Stimulated activated CD8-positive, alpha-beta memory T cell treated with anti-CD3 and anti-CD28 coated beads, Interleukin-15, amount 100 ng/mL, for 4 hours (primary cell): ENCODE data around the gene RFC1.
A peak's percentile ranks its signal among the peaks of the same experiment; 100 is the strongest.

ENCODE experiments used
- DNase-seq, 2 donors: peaks; one replicate each; pipeline ENCODE4 v3.0.0-alpha.2; 2020; ENCODE audit warnings: low read depth in 2 of 2

The RFC1 gene

GRCh38 chr4:39354254-39354552 lies 12.0 kb downstream of the RFC1 start:
- no peak for DNase-seq

GRCh38 chr4:39353478-39354253 lies 12.5 kb downstream of the RFC1 start:
- DNase-seq = no peak

DNA sequence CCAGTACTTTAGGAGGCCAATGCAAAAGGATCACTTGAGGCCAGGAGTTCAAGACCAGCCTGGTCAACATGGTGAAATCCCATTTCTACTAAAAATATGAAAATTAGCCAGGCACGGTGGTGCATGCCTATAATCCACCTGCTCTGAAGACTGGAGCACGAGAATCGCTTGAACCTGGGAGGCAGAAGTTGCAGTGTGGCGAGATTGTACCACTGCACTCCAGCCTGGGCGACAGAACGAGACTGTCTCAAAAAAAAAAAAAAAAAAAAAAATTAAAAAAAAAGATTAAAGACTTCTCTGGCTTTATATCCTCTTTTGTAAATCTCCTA lies 13.0 kb downstream of the RFC1 start:
- DNase-seq = peak in 1 of 2 donors; percentile 15

GRCh38 chr4:39349326-39349725 lies 16.8 kb downstream of the RFC1 start:
- no peak for DNase-seq

DNA sequence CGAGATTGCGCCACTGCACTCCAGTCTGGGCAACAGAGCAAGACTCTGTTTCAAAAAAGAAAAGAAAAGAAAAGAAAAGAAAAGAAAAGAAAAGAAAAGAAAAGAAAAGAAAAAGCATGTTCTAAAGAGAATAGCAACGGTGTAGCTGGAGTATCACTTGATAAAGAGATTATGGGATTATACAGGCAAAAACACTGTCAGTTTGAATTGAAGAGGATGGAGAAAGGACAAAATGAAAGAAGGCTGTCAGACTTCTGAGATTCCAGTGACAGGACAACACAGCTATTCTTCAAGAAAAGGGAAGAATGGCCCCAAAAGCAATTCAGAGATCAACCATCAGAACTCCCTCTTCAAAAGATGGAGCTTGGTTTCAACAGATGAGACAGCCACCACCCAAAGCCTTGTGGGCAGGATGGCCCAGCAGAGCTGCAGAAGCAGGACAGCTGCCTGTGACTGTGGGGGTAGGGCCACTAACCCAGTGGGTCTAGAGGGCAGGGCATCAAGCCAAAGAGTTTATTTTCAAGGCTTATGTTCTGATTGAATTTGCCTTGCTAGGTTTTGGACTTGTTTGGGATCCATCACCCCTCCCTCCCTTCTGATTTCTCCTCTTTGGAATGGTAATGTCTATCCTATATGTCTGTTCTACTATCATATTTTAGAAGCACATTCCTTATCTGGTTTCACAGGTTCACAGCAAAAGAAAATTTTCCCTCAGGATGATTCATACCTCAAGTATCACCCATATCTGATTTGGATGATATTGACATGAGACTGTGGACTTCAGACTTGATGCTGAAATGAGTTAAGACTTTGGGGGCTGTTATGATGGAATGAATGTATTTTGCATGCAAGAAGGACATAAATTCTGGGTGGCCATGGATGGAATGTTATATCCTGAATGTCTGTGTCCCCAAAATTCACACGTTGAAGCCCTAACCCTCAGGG lies 17.5 kb downstream of the RFC1 start:
- DNase-seq = no peak

DNA sequence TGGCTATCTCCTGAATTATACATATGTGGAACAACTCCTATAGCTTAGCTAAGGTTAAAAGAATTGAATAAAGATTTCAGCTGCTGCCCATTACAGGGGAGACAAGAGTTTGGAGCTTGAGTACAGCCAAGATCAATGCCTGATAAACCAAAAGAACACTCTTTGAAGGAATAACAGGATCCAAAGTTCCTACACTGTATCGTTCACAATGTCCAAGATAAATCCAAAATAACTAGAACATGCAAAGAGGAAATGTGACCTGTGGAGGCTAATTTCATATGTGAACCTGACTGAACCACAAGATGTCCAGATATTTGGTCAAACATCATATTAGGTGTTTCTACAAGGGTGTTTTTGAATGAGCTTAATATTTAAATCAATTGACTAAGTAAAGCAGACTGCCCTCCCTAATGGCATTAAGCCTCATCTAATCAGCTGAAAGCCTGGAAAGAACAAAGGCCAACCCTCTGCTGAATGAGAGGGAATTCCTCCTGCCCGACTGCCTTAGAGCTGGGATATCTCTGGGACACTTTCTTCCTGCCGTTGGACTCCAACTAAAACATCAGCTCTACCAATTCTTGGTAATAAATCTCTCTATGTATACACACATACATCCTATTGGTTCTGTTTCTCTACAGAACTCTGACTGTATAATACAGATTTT lies 19.2 kb downstream of the RFC1 start:
- DNase-seq = no peak

- DNase-seq = no peak
Measured at GRCh38 chr4:39342731-39343130, 23.4 kb downstream of the RFC1 start.

- no peak for DNase-seq
Measured at GRCh38 chr4:39341075-39341725, 25.0 kb downstream of the RFC1 start.

GRCh38 chr4:39339968-39340367 lies 26.2 kb downstream of the RFC1 start:
- DNase-seq = no peak

- no peak for DNase-seq
Measured at GRCh38 chr4:39337841-39338240, 28.3 kb downstream of the RFC1 start.

DNA sequence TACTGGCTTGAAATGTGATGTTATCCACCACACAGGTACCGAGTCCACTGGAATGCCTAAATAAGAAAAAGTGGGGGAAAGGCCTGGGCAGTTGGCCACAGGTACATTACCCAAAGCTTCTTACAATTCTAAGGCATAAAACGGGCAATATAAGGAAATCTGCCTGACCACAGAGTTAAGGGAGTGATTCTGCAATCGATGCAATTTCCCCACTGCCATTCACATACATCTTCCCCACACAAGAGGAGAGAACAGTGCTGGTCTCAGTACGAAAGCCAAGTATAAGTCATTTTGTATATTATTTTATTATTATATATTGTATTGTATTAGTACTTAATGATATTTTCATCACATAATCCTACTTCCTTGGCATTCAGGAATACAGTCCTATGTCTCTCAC lies 30.6 kb downstream of the RFC1 start:
- DNase-seq = no peak

- DNase-seq = no peak
Measured at GRCh38 chr4:39331191-39331590, 35.0 kb downstream of the RFC1 start.

DNA sequence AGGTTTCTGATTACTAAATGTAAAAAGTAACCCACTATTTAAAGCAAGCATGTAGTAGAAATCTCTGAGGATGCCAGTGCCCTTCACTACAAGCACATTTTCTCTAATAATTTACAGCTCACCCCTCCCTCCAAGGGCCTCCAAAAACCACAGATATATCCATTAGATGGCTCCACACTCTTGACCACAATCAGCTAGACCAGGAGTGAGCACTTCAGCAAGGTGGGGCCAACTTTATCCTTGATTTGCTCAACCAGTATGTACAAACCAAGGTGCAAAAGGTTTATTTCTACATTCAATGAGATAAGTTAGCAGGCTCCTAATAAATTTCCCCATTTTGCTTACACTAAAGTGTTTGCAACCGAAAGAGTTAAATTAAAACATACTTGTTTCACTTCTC lies 35.8 kb downstream of the RFC1 start:
- DNase-seq = no peak

GRCh38 chr4:39326468-39326977 lies 39.6 kb downstream of the RFC1 start:
- DNase-seq = no peak

DNA sequence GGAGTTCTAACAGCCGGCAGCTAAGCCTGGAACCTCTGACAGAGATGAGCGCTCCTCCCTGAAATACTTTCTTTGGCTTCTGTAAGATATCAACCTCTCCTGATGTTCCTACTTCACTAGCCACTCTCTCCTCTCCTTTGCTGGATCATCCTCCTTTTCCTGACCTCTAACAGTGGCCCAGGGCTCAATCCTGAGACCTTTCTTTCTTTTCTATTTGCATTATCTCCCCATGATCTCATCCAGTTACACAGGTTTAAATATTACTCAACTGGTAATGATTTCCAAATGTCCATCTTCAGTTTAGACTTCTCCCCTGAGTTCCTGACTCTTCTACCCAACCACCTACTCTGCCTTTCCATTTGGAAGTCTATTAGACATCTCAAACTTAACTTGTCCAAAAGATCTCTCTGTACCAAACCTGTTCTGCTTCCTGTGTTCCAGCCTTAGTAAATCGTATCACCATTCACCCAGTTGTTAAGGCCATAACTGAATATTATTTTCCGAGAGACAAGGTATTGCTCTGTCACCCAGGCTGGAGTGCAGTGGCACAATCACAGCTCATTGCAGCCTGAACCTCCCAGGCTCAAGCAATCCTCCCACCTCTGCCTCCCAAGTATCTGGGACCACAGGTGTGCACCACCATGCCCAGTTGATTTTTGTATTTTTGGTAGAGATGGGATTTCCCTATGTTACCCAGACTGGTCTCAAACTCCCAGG lies 41.1 kb downstream of the RFC1 start:
- no peak for DNase-seq

- DNase-seq = no peak
Measured at GRCh38 chr4:39324446-39324845, 41.7 kb downstream of the RFC1 start.

DNA sequence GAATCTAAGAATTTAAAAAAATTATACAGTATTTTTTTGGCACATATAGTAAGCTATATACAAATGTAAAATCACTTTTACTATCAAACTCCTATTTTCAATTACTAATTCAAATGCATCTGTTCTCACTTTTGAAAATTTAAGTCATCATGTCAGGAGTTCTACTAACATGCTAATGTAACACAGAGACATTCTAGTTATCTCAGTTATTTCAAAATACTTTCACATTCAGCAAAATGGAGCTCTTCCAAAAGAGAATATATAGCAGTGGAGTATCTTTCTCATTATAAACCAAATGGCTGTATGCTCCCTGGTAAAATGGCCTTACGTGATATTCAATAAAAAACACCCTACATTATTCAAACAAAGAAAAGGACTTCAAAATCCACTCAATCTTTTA lies 42.3 kb downstream of the RFC1 start:
- DNase-seq = no peak

DNA sequence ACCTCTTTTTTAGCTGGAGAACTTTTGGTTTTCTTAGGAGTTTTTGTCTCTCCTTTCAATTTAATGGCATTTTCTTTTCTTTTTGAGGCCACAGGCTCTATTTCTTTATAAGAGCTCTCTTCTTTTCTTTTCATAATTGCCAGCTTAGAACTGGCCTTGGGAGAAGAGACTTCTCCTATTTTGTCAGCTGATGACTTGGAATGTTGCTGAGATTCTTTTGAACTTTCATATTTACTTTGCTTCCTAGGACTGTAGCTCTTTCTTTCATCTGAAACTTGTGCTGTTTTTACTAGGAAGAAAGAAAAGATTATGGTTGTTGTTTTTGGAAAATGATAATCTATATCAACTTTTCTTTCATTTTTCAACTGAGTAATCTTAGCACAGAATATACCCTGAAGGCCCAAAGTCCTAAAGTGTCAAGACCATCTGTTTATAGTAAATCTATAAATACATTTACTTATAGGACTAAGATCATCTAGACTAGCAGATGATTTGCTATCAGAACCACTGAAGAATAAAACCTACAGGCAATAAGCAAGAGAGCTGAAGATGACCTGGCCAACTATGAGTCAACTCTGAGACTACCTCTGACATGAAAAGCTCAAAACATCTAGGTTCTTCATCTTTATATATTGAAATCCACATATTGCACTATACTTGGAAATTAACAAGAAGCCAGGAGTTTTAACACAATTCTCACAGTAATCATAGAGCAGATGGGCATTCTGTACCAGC lies 45.6 kb downstream of the RFC1 start:
- no peak for DNase-seq

GRCh38 chr4:39319676-39320075 lies 46.5 kb downstream of the RFC1 start:
- no peak for DNase-seq

GRCh38 chr4:39312816-39313215 lies 53.3 kb downstream of the RFC1 start:
- DNase-seq = no peak

DNA sequence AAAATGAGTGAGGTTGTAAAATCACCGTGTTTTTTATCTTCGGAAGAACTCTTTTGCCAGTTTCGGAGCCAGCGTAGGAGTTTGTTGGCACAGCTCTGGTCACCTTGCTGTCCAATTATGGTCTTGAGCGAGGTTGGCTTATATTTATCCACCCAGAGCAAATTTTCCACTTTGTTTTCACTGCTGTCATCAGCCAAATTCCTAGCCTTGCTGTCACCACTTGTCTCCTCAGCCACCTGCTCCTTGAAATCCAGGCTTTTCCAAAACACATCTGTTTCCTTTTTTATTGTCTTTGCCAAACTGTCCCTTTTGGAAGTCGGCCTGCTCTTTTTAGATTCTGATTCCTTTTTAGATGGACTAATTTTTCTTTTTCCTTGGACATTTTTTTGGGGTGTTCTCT lies 57.6 kb downstream of the RFC1 start:
- DNase-seq = no peak
